ENCODE data around the gene PHC3. TPM values are rescaled to one million over a fixed set of nuclear protein-coding genes. Genes with fewer than 3 reads are reported as not detected.

PHC3 gene
- total RNA-seq, 1 donor from 2014 or later, result 17.6 TPM

GRCh38 chr3:170189398-170190256 is 8.1 kb upstream of the PHC3 start:
- DNase-seq (ENCODE audit: low spot score), result no peak

GRCh38 chr3:170180079-170180907 is 1.2 kb downstream of the PHC3 start:
- DNase-seq (ENCODE audit: low spot score) (no peak), ATAC-seq (peak; percentile 21)

More at GRCh38 chr3:170189398-170190256, 8.1 kb upstream of the PHC3 start:
- ATAC-seq, result peak; percentile 14

- ATAC-seq (no peak), DNase-seq (ENCODE audit: low spot score) (no peak)
Observed at GRCh38 chr3:170179432-170179831, 2.1 kb downstream of the PHC3 start.

- no peak for DNase-seq (ENCODE audit: low spot score)
- no peak for ATAC-seq
Observed at GRCh38 chr3:170178651-170179050, 2.9 kb downstream of the PHC3 start.

- ATAC-seq (no peak), DNase-seq (ENCODE audit: low spot score) (no peak)
Observed at GRCh38 chr3:170171563-170171962, 10.0 kb downstream of the PHC3 start.

- DNase-seq (ENCODE audit: low spot score) (no peak), ATAC-seq (no peak)
Observed at GRCh38 chr3:170164717-170165116, 16.8 kb downstream of the PHC3 start.

- no peak for DNase-seq (ENCODE audit: low spot score)
- ATAC-seq, result no peak
Observed at GRCh38 chr3:170163956-170164645, 17.4 kb downstream of the PHC3 start.

- no peak for ATAC-seq
- no peak for DNase-seq (ENCODE audit: low spot score)
Observed at GRCh38 chr3:170162630-170163029, 18.9 kb downstream of the PHC3 start.

- DNase-seq (ENCODE audit: low spot score) (no peak), ATAC-seq (no peak)
Observed at GRCh38 chr3:170162052-170162451, 19.5 kb downstream of the PHC3 start.

GRCh38 chr3:170159933-170160332 is 21.6 kb downstream of the PHC3 start:
- peak; percentile 61 for ATAC-seq
- DNase-seq (ENCODE audit: low spot score), result no peak

- DNase-seq (ENCODE audit: low spot score) (no peak), ATAC-seq (peak; percentile 17)
Observed at GRCh38 chr3:170159459-170159858, 22.1 kb downstream of the PHC3 start.

- DNase-seq (ENCODE audit: low spot score) (no peak), ATAC-seq (no peak)
Observed at GRCh38 chr3:170155604-170156003, 25.9 kb downstream of the PHC3 start.

GRCh38 chr3:170154569-170155143 is 26.9 kb downstream of the PHC3 start:
- DNase-seq (ENCODE audit: low spot score), result no peak
- ATAC-seq, result no peak

- no peak for ATAC-seq
- no peak for DNase-seq (ENCODE audit: low spot score)
Observed at GRCh38 chr3:170154084-170154483, 27.4 kb downstream of the PHC3 start.

- DNase-seq (ENCODE audit: low spot score) (no peak), ATAC-seq (no peak)
Observed at GRCh38 chr3:170151536-170151935, 30.0 kb downstream of the PHC3 start.

- DNase-seq (ENCODE audit: low spot score) (no peak), ATAC-seq (no peak)
Observed at GRCh38 chr3:170149016-170149415, 32.5 kb downstream of the PHC3 start.

GRCh38 chr3:170145278-170145677 is 36.3 kb downstream of the PHC3 start:
- ATAC-seq, result no peak

GRCh38 chr3:170144437-170144843 is 37.1 kb downstream of the PHC3 start:
- ATAC-seq (no peak), DNase-seq (ENCODE audit: low spot score) (no peak)

More at GRCh38 chr3:170145278-170145677, 36.3 kb downstream of the PHC3 start:
- DNase-seq (ENCODE audit: low spot score), result no peak

- no peak for ATAC-seq
- no peak for DNase-seq (ENCODE audit: low spot score)
Observed at GRCh38 chr3:170142373-170142772, 39.2 kb downstream of the PHC3 start.

- ATAC-seq, result no peak
Observed at GRCh38 chr3:170137986-170138385, 43.5 kb downstream of the PHC3 start.

GRCh38 chr3:170132335-170132734 is 49.2 kb downstream of the PHC3 start:
- ATAC-seq (no peak), DNase-seq (ENCODE audit: low spot score) (no peak)

More at GRCh38 chr3:170137986-170138385, 43.5 kb downstream of the PHC3 start:
- no peak for DNase-seq (ENCODE audit: low spot score)

All from left lobe of liver (tissue), 2 donors.